GM23248 (cell line): Measurements from ENCODE around the gene LRRC45. TPM values are rescaled to one million over a fixed set of nuclear protein-coding genes. Genes with fewer than 3 reads are reported as not detected.

Experiments
- DNase-seq: peaks from one replicate; pipeline ENCODE4 v3.0.0-alpha.2; 2015
- H2AFZ ChIP-seq: fragments of 200-600 bp; sonication (generic); 2 replicates; pipeline ENCODE4 v1.6.1; 2016; ENCODE audit warnings: antibody characterized with exemption
- H3F3A ChIP-seq: fragments of 200-600 bp; sonication (generic); 2 replicates; pipeline ENCODE4 v1.6.1; 2016; ENCODE audit warnings: mild to moderate bottlenecking, antibody characterized with exemption, mixed run types; ENCODE audit not compliant: insufficient read depth
- H3K27ac ChIP-seq: fragments of 200-600 bp; sonication (generic); 2 replicates; pipeline ENCODE4 v1.5.1; 2016; ENCODE audit warnings: mild to moderate bottlenecking
- H3K27me3 ChIP-seq: fragments of 200-600 bp; sonication (generic); replicated peaks from 2 replicates; pipeline ENCODE4 v1.6.1; 2016; ENCODE audit warnings: mild to moderate bottlenecking; ENCODE audit not compliant: insufficient read depth
- H3K36me3 ChIP-seq: fragments of 200-600 bp; sonication (generic); 2 replicates; pipeline ENCODE4 v1.6.1; 2016; ENCODE audit warnings: low read depth, mild to moderate bottlenecking
- H3K4me1 ChIP-seq: fragments of 200-600 bp; sonication (generic); 2 replicates; pipeline ENCODE4 v1.6.1; 2016; ENCODE audit warnings: mild to moderate bottlenecking; ENCODE audit not compliant: insufficient read depth
- H3K4me2 ChIP-seq: fragments of 200-600 bp; sonication (generic); one replicate; pipeline ENCODE4 v1.6.1; 2016; ENCODE audit warnings: mild to moderate bottlenecking; ENCODE audit not compliant: unreplicated experiment
- H3K4me3 ChIP-seq: fragments of 200-600 bp; sonication (generic); 2 replicates; pipeline ENCODE4 v1.5.1; 2016; ENCODE audit warnings: mild to moderate bottlenecking
- H3K79me2 ChIP-seq: fragments of 200-600 bp; sonication (generic); 2 replicates; pipeline ENCODE4 v1.6.1; 2016; ENCODE audit warnings: mild to moderate bottlenecking; ENCODE audit not compliant: insufficient read depth
- H3K9ac ChIP-seq: fragments of 200-600 bp; sonication (generic); 2 replicates; pipeline ENCODE4 v1.6.1; 2016; ENCODE audit warnings: mild to moderate bottlenecking
- H3K9me2 ChIP-seq: fragments of 200-600 bp; sonication (generic); 2 replicates; pipeline ENCODE4 v1.6.1; 2016; ENCODE audit warnings: mixed run types, mild to moderate bottlenecking, moderate library complexity; ENCODE audit not compliant: insufficient read depth
- H3K9me3 ChIP-seq: fragments of 200-600 bp; sonication (generic); one replicate; pipeline ENCODE4 v1.6.1; 2017; ENCODE audit warnings: low read depth
- H4K20me1 ChIP-seq: fragments of 200-600 bp; sonication (generic); 2 replicates; pipeline ENCODE4 v1.6.0; 2016; ENCODE audit not compliant: insufficient read depth
- EZH2 ChIP-seq: fragments of 200-600 bp; sonication (generic); IDR thresholded peaks from 2 replicates; pipeline ENCODE4 v1.6.1; 2018; ENCODE audit warnings: antibody characterized with exemption, mild to moderate bottlenecking; ENCODE audit not compliant: insufficient read depth, poor library complexity, severe bottlenecking
- EZH2phosphoT487 ChIP-seq: fragments of 200-600 bp; sonication (generic); IDR thresholded peaks from 2 replicates; pipeline ENCODE4 v1.6.1; 2018; ENCODE audit warnings: antibody characterized with exemption, moderate library complexity, mild to moderate bottlenecking, low read depth; ENCODE audit not compliant: insufficient read depth
- WGBS, 2 experiments: methylation state at CpG; one replicate each; pipeline ENCODE4 v1.1.6; 2015 to 2017; ENCODE audit warnings: low lambda C conversion rate in 2 of 2, low coverage in 1 of 2; ENCODE audit errors: missing lambda C conversion rate in 2 of 2; 5-methylcytosine and 5-hydroxymethylcytosine counted together
- in situ Hi-C: fragments of 300-500 bp; cut with MboI; formaldehyde crosslinking; loops from 2 replicates; pipeline ENCODE4 v1.15.0; 2020
- polyA plus RNA-seq: library from polyadenylated mRNA; unstranded; fragments of >200 nt; fragmentation: Nextera tagmentation; extraction: Ambion mirVana; gene quantifications from 2 replicates; pipeline ENCODE4 v1.2.1, GENCODE V29; 2016
- total RNA-seq: library from RNA; depleted of rRNA; stranded (reverse); fragments of >200 nt; shearing (Covaris generic); gene quantifications from 2 replicates; pipeline ENCODE4 v1.2.3, GENCODE V29; 2014

Gene LRRC45
- total and polyA plus RNA-seq, 2 experiments from 2014 or later: 4.5 to 14.8 TPM

GRCh38 chr17:82018989-82019689 lies 4.0 kb upstream of the LRRC45 start:
- H3K79me2 ChIP-seq: no peaks in the 10 kb centered on the region
- DNase-seq: no peak

GRCh38 chr17:82019690-82020571 lies 3.2 kb upstream of the LRRC45 start:
- no peaks in the 10 kb centered on the region for H3F3A ChIP-seq
- no peak overlapping the region for H3K4me3 ChIP-seq
- H3K4me1 ChIP-seq: peaks cover 5% of the 10 kb centered on the region; the same call in 1 of the 2 replicates
- H3K27me3 ChIP-seq: no peaks in the 10 kb centered on the region
- no peak overlapping the region for H3K27ac ChIP-seq
- H2AFZ ChIP-seq: no peak overlapping the region
- H3K79me2 ChIP-seq: no peaks in the 10 kb centered on the region
- no peak overlapping the region for H3K9ac ChIP-seq
- 60 to 65% methylated on average over 28 to 34 of the region's 34 CpGs for WGBS, 2 experiments
- H3K4me2 ChIP-seq: no peak overlapping the region
- no peaks in the 10 kb centered on the region for H3K36me3 ChIP-seq
- H3K9me2 ChIP-seq: no peaks in the 10 kb centered on the region
- TF ChIP-seq EZH2 (no peak), EZH2phosphoT487 (no peak)
- DNase-seq: peak; percentile 61
- no peaks in the 10 kb centered on the region for H3K9me3 ChIP-seq
- in situ Hi-C loops: no loop called here
- no peaks in the 10 kb centered on the region for H4K20me1 ChIP-seq

More at GRCh38 chr17:82018989-82019689, 4.0 kb upstream of the LRRC45 start:
- no peak for TF ChIP-seq EZH2
- TF ChIP-seq EZH2phosphoT487: no peak
- Histone ChIP-seq H3K9me2 (no peaks in the 10 kb centered on the region), H3K36me3 (no peaks in the 10 kb centered on the region), H3K4me3 (no peak overlapping the region), H3K4me1 (peaks cover 5% of the 10 kb centered on the region; the same call in 1 of the 2 replicates), H3K27me3 (no peaks in the 10 kb centered on the region), H4K20me1 (no peaks in the 10 kb centered on the region), H3F3A (no peaks in the 10 kb centered on the region), H3K9me3 (no peaks in the 10 kb centered on the region), H3K27ac (no peak overlapping the region), H3K4me2 (no peak overlapping the region), H3K9ac (no peak overlapping the region), H2AFZ (no peak overlapping the region)
- WGBS, 2 experiments: 89 to 90% methylated on average over 31 to 33 of the region's 33 CpGs
- in situ Hi-C loops: no loop called here

GRCh38 chr17:82020572-82021106 lies 2.5 kb upstream of the LRRC45 start:
- Histone ChIP-seq H3F3A (no peaks in the 10 kb centered on the region), H3K9me2 (no peaks in the 10 kb centered on the region), H3K79me2 (no peaks in the 10 kb centered on the region), H4K20me1 (no peaks in the 10 kb centered on the region), H3K36me3 (no peaks in the 10 kb centered on the region), H2AFZ (no peak overlapping the region), H3K27me3 (no peaks in the 10 kb centered on the region), H3K9ac (no peak overlapping the region), H3K27ac (no peak overlapping the region), H3K4me2 (no peak overlapping the region), H3K9me3 (no peaks in the 10 kb centered on the region), H3K4me1 (peaks cover 5% of the 10 kb centered on the region; the same call in 1 of the 2 replicates), H3K4me3 (no peak overlapping the region)
- in situ Hi-C loops: no loop called here
- WGBS, 2 experiments: 75 to 78% methylated on average over 14 of the region's 14 CpGs
- no peak for DNase-seq
- TF ChIP-seq EZH2phosphoT487 (no peak), EZH2 (no peak)

GRCh38 chr17:82021107-82021899 lies 1.8 kb upstream of the LRRC45 start:
- 21 to 26% methylated on average over 23 to 25 of the region's 25 CpGs for WGBS, 2 experiments
- Histone ChIP-seq H3K4me2 (peak overlapping the region; percentile 85), H3K9ac (peak overlapping the region; percentile 81), H3K79me2 (no peaks in the 10 kb centered on the region), H3F3A (no peaks in the 10 kb centered on the region), H3K4me1 (peaks cover 5% of the 10 kb centered on the region; the same call in 1 of the 2 replicates), H3K9me2 (no peaks in the 10 kb centered on the region), H3K27me3 (no peaks in the 10 kb centered on the region), H3K4me3 (peak overlapping the region; percentile 83), H2AFZ (no peak overlapping the region), H3K9me3 (no peaks in the 10 kb centered on the region), H3K36me3 (no peaks in the 10 kb centered on the region), H4K20me1 (no peaks in the 10 kb centered on the region), H3K27ac (no peak overlapping the region)
- DNase-seq: peak; percentile 86
- in situ Hi-C loops: no loop called here
- no peak for TF ChIP-seq EZH2
- no peak for TF ChIP-seq EZH2phosphoT487
